Measurements from ENCODE around the gene DHX57.

- TF ChIP-seq CTCF (conservative IDR thresholded peaks at IDR 0.05 in 1 of 2, IDR thresholded peaks at IDR 0.05 in 1 of 2; ENCODE audit: extremely low read depth in 1 of 2, insufficient read depth in 1 of 2, low read depth in 1 of 2, low read length in 2 of 2) (no peak), EZH2 (IDR thresholded peaks at IDR 0.05; ENCODE audit: borderline replicate concordance, low read length) (no peak)
These were observed 97.0 kb downstream of the DHX57 start for GRCh38 chr2:38778687-38779082.

Data from mammary epithelial cell (primary cell).